ENCODE data around the gene PHF21A.

- TF ChIP-seq EP300 (IDR thresholded peaks at IDR 0.05) (no peak), CTCF (IDR thresholded peaks at IDR 0.05) (no peak), POLR2A (IDR thresholded peaks at IDR 0.05) (no peak)
Observed at GRCh38 chr11:45887587-45887986, 233.7 kb downstream of the PHF21A start.

Data from gastroesophageal sphincter (tissue), 3 donors.